CD4-positive, alpha-beta T cell treated with Interleukin-4 for 1 hour (primary cell): ENCODE data around the gene CENPB.

ENCODE experiments used
- DNase-seq, 2 donors: peaks; one replicate each; pipeline ENCODE4 v3.0.0-alpha.2; 2020 to 2022

Gene CENPB

DNA sequence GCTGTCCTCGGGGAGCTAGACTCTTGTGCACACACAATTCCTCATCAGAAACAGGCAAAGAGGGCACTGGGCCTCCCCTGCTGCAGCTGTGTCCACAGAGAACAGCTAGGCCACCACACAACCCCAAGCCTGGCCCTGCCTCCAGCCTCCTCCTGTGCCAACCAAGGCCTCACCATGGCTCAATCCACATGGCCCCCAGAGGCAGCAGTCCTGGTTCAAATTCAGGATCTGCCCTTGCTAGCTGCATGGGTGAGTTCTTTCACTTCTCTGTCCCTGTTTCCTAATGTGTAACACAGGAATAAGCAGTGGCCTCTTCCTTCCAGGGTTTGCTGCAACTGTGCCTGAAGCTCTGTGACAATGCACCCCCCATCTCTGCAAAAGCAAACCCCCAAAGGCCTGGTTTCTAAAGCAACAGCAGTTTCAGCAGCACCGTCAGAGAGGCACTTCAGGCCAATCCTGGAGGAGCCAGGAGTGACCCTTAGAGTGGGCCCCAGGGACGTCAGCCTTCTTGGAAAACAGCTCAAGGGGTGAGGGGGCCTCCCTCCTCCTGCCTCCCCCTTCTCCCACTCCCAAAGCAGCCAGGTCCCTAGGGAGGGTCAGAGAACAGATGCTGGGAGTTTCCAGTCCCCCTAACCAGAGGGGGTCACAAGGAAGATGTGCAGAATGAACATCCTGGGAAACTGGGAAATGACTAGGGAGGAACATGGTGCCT lies 21.2 kb downstream of the CENPB start:
- DNase-seq = no peak

DNA sequence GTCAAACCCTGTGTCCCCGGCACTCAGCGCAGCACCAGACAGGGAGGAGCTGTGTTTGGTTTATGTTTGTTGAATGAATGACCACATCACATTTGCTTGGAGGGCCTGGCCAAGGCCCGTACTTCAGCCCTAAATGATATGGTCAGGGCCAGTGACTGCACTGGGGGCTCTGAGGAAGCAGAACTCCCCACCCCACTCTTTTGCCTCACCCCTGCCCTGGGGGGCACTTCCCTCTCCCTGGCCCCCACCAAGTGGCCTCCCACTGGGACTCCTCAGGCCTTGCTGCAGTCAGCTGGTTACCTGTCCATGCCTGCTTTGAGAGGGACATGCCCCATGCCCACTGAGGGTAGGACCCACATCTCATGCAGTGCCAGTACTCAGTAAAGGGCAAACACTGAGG lies 21.9 kb downstream of the CENPB start:
- DNase-seq = no peak

DNA sequence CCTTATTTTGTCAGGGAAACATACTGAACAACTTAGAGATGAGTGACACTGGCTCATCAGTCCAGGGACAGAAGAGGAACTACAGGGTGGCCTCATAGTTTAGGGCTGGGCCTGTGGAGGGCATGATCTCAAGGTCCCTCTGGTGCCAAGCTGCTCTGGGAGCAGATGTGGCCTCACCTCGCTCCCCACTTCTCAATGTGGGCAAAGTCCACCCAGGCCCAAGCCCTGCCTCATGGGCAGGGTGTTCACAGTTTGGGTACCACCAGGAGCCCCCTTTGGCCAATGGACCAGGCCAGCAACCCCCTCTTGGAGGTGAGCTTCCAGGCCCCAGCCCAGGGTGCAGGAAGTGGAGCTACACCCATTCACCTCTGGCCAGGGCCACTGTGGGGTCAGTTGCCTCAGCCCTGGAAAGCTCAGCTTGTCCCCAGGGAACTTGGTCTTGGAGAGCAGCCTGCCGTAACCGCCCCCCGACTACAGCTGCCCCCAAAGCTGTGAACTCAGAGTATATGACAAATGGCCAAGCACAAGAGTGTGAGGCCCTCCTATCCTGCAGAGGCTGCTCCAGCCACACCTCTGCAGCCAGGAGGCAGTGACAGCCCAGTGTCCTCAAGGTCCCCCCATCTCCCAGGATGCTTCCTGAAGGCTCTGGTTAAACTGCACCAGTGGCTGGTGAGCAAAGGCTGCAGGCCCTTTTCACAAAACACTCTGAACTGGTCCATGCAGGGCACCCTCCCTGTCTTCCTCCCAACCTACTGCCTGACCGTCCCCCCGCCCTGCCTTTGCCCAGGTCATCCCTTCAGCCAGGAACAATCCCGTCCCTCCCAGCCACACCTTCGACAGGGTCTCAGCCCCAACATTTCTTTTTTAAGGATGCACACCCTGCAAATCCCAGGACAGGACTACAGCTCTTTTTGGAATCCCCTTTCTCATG lies 22.6 kb downstream of the CENPB start:
- no peak for DNase-seq

DNA sequence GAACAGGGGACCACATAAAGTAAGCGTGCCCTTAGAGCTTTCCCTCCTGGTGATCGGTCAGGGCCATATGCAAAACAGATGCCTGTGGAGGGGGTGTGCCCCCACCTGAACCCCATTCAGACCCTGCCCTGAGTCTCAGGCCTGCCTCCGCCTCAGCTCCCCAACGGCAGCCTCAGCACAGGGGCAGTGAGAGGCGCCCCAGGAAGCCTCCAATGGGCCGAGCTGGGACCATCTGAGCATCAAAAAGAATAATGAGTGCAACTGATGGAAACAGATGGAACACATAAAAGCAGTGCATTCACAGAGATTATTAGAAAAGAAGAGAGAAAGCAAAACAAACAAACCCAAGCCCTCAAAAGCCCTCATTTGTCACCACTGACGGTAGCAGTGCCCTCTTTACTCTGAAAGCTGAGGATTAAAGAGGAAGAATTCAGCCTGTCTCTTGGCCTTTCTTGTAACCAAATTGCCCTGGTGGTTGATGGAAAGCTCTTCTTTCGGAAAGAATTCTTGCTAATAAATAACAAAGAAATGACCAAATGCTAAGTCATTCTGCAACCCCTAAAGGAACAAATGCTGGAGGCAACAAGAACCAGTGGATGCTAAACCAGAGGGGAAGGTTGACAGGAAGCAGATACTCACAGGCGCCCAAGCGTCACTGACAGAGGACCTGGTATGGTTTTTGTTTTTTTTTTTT lies 25.7 kb downstream of the CENPB start:
- no peak for DNase-seq

DNA sequence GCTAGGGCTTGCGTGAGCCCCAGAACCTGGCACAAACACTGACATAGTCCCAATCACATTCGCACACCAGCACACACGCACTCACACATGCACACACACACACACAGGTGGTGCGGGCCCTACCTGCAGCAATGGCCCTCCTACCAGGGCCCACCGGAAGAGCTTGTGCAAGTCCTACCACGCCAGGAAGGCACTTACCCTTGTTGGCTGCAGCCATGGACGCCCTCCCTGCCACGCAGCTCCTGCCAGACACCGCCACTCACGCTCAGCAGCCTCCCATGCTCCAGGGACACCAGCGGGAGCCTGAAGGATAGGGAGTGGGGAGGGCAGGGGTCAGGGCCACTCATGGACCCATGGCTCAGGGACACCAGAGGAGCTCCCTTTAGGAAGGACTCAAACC lies 26.7 kb downstream of the CENPB start:
- DNase-seq = no peak

DNA sequence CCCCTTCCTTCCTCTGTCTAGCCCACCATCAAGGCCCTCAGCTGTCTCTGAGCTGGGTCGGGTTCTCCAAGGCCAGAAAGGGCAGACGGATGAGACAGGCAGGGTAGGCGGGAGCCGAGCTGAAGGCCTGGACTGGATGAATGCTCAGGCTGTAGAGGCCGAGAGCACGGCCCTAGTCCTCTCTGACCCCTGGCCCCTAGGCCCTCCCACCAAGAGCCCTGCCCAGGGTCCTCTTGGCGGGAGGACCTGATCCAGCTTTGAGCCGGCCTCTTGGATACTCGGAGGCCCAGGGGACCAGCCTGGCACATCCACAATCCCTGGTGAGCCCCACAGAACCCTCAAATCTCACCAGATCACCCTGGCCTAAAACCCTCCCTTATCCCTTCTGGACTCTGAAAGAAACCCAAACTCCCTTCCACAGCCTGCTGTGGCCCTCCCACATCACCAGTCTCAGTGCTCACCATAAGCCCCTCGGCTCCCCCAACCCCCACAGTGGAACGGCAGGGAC lies 27.2 kb downstream of the CENPB start:
- no peak for DNase-seq

DNA sequence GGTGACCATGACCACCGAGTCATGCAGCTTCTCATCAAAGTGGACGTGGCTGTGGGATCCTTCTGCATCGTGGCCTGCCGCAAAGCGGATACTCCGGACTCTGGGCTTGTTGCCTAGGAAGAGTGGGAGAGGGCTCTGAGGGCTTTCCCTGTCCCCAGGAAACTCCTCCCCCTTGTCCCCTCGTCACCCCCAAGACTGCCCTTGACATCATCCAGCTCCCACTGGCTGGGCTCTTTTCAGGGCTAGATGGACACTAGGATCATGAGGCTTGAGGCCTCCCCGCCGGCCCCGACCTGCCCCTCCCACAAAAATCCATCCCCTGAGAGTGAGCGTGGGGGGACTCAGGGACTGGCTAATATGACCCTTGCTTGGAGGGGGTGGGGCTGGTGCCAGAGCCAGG lies 28.0 kb downstream of the CENPB start:
- no peak for DNase-seq

DNA sequence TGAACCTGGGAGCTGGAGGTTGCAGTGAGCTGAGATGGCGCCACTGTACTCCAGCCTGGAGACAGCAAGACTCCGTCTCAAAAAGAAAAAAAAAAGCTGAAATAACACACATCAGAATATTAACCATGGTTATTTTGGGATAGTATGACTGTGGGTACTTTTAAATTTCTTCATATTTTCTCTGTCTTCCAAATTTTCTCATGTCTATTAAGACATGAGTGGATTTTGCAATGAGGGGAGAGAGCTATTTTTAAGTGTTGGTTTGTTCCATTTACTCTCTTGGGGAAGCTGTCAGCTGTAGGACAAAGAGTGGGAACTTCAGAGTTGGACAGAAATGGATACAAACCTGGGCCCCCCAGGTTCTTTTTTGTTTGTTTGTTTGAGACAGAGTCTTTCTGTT lies 29.3 kb downstream of the CENPB start:
- DNase-seq = no peak

DNA sequence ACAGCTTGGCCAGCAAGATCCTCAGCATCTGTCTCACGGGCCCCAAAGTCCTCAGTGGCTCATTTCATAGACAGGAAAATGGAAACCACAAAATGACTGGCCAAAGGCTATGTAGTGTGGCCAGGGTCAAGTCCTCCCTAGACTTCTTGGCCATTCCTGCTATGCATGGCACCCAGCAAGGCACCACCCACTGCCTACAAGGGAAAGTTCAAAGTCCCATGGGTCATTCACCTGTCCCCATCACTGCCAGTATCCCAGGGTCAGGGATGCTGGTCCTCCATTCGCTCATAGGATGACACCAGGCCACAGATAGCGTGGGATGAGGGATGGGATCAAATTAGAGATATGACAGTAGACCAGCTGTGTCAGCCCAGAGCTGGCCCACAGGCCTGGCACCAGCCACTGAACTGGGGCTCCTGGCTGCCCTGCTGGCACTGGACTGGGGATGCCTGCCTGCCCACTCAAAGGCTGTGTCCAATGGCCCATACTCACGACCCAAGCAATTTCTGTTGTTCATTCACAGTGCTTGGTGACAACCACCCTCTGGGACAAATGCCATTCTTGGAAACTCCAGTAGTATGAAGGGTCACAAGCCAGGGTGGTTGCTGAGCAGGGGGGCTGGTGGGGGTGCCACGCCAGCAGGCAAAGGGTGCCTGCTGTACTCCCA lies 30.6 kb downstream of the CENPB start:
- no peak for DNase-seq

DNA sequence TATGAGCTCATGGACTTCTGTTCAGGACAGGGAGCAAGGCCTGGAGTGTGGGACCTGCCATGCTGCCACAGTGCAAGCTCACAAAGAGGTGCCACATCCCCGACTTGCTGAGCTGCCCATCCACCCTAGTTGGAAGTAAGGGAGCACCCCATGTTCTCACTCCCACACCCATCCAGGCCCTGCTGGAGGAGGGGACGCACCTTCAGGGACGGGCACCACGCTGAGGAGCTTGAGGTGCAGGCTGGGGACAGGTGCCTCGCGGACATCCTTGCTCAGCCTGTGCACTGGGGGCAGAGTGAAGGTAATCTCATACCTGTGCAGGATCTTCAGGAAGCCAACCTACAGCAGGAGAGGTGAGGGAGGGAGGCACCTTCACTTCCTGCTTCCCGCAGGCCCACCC lies 31.3 kb downstream of the CENPB start:
- no peak for DNase-seq

DNA sequence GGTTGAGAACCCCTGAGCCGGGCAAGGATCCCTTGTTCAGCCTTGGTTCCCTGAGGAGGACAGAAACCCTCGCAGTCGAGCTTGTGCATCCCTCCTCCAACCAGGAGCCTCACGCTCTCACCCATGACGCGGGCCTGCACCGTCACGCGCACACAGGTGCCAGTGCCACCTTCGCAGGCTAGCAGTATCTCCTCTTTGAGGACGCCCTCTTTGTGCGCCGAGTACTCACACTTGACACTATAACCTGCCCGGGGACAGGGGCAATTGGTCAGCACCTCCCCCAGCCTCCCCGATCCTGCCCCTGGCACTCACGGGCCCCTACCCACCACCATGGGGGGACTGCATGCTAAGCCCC lies 32.3 kb downstream of the CENPB start:
- no peak for DNase-seq

DNA sequence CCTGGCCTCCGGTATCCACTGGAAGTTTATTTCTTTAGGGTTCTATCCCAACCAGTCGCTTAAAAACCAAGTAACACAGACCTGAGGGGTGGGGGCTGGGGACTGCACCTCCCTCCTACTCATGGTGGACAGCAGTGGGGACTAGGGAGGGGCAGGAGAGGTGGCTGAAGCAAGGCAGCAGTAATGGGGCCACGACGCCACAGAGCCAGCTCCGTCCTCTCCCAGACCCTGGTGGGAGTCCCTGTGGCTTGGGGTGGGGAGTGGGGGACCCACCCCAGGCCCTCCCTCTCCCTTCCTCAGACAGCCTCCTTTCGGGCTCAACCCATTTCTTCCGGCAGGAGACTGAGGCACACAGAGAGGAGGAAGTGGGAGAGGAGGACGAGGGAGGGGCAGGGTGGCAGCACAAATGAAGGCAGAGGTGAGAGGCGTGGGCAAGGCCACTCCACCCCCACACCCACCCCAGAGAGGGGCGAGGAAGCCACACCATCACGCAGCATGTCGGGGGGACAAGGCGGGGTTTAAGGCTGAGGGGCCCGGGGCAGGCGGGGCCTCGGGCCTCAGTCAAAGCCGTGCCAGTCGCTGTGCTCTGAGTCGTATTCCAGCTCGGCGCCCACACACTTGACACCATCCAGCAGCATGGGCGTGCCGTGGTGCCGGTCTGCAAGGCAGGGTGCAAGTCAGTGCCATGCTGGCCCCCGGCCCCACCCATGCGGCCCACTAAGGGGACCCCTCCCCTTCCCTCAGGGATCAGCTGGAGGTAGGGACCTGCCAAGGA lies 32.9 kb downstream of the CENPB start:
- DNase-seq = no peak

DNA sequence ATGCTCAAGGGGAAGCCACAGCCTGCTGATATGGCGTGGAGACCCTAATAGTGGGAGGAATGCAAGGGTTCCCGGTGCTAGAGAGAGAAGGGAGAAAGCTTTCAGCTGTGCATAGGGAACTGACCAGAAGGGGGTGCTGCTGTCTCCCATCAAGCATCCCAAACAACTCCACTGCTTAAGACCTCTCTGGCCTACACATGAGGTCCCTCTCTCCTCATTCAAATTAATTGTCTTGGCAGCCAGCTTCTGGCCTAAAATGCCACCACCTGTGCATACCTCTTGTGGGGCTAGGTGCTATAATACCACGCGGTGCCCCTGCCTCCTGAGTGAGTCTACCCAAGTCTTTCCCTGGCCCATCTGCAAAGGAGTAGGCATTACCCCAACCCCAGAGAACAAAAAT lies 33.4 kb downstream of the CENPB start:
- peak; percentile 69 to 72 for DNase-seq

DNA sequence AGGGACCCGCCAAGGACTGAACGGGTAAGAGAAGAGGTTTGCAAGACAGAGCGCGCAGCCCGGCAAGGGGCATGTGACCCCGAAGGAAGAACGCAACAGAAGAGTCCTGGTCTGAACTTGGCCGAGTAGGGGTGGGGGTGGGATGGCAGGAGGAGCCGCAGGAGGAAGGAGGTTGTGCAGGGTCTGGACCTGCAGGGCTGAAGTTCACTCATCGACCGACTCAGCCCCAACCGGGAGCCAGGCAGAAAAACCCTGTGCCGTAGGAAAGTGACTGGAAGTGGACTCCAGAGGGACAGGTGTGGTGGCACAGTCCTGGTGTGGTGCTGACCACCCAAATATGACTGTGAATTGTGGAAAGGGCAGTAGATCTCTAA lies 34.2 kb downstream of the CENPB start:
- DNase-seq = no peak

DNA sequence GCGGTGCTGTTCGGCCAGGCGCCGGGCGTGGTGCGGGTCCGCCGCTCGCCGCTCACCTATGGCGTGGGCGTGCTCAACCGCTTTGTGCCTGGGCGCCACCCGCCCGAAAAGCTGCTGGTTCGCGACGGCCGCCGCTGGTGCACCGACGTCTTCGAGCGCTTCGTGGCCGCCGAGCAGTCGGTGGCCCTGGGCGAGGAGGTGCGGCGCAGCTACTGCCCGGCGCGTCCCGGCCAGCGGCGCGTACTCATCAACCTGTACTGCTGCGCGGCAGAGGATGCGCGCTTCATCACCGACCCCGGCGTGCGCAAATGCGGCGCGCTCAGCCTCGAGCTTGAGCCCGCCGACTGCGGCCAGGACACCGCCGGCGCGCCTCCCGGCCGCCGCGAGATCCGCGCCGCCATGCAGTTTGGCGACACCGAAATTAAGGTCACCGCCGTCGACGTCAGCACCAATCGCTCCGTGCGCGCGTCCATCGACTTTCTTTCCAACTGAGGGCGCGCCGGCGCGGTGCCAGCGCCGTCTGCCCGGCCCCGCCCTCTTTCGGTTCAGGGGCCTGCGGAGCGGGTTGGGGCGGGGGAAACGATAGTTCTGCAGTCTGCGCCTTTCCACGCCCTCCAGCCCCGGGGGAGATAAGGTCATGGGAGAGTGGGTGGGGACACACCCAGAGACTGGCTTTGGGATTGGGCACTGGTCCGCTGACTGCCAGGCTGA lies 34.7 kb downstream of the CENPB start:
- peak; percentile 59 to 70 for DNase-seq

DNA sequence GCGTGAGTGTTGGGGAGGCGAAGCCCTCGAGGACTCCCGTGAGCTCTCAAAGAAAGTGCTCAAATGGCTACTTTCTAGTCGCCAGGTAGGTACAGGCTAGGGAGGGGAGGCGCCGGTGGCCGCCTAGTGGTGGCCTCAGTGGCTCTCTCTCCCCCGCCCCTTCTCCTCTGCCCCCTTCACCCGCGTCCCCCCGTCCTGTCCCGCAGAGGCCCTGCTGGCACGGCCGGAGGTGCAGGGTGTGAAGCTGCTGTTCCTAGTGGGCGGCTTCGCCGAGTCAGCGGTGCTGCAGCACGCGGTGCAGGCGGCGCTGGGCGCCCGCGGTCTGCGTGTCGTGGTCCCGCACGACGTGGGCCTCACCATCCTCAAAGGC lies 35.2 kb downstream of the CENPB start:
- DNase-seq = no peak

DNA sequence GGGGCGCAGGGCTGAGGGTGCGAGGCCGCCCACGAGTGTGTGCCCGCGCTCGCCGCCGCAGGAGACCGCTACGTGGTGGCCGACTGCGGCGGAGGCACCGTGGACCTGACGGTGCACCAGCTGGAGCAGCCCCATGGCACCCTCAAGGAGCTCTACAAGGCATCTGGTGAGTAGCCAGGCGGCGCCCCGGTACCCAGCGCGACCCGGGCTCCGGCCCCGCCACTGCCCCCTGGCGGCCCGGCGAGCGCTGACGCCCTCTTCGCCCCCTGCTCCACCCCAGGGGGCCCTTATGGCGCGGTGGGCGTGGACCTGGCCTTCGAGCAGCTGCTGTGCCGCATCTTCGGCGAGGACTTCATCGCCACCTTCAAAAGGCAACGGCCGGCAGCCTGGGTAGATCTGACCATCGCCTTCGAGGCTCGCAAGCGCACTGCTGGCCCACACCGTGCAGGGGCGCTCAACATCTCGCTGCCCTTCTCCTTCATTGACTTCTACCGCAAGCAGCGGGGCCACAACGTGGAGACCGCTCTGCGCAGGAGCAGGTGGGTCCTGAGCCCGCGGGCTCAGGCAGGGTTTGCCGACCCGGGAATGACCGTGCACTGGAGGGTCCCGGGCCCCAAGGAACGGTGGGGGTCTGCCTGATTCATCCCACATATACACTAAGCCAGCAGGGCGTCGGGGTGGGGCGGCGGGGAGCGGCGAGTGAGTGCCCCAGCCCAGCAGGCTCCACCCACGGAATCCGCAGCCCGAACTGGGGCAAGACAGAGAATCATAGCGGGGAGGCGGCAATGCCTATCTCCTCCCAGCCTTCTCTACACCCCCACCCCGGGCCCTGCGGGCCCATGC lies 36.6 kb downstream of the CENPB start:
- peak; percentile 24 to 31 for DNase-seq

DNA sequence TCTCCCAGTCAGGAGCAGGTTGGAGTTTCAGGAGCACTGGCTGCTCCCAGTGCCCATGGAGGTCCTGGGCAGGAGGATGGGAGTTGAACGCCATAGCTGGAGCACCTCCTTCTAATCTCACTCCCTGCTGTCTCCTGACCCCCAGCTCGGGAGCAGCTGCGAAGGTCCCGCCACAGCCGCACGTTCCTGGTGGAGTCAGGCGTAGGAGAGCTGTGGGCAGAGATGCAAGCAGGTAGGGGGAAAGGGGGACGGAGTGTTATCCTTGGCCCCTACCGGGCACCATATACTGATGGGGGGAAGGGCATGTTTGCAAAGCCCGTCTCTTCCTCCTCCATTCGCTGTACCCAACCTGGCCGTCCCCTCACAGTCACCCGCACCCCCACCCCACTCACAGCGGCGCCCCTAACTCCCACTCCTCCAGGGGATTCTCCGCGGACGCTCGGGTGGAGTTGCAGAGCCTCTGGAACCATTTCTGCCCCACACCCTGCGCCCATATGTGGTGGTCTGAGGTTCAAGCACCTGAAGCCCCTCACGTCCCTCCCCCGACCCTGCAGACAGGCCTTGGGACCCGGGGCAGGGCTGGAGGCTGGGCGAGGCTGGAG lies 37.4 kb downstream of the CENPB start:
- no peak for DNase-seq

DNA sequence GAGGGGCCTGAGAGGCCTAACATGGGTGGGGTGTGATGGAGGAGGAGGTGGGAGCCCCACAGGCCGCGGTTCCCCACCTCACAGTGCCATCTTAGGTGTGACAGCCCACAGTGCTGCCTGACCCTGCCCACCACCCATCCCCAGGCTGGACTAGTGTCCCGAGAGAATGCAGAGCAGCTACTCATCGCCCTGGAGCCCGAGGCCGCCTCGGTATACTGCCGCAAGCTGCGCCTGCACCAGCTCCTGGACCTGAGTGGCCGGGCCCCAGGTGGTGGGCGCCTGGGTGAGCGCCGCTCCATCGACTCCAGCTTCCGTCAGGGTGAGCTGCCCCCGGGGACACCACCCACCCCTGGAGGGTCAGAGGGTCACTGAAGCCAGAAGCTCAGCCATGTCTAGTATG lies 38.5 kb downstream of the CENPB start:
- no peak for DNase-seq

DNA sequence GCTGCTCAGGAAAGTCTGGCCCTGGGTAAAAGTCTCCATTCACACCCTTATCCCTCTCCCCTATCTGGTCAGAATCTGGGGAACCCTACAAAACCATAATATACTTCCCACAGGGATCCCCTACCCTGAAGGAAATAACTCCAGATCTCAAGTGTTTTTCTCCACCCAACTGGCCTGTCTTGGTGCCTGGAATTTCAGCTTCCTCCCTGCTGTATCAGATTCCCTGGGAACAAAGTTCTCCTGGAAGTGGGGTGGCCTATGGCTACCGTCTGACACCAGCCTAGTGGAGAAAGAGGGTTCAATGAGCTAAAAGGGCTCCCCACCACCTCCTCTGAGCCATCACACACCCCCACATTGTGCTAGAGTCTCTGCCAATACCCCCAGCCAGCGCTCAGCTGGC lies 39.1 kb downstream of the CENPB start:
- no peak for DNase-seq
